GM21619 (cell line): ENCODE results near the gene SLC9C2.
"Not testable (repeated sequence)": the region's sequence is repeated elsewhere in the genome, so short reads cannot be mapped to it uniquely, and the experiment has no call there.

Experiments used
- ATAC-seq: cut with Tn5 transposase; IDR thresholded peaks from one replicate; pipeline ENCODE4 v1.9.1; 2021; ENCODE audit not compliant: unreplicated experiment

The SLC9C2 gene

GRCh38 chr1:173581383-173582079 lies 21.3 kb downstream of the SLC9C2 start:
- ATAC-seq = no peak

GRCh38 chr1:173580658-173581057 lies 22.2 kb downstream of the SLC9C2 start:
- no peak for ATAC-seq

- no peak for ATAC-seq
Observed at GRCh38 chr1:173580071-173580470, 22.8 kb downstream of the SLC9C2 start.

- no peak for ATAC-seq
Observed at GRCh38 chr1:173573596-173573995, 29.3 kb downstream of the SLC9C2 start.

GRCh38 chr1:173572201-173572873 lies 30.5 kb downstream of the SLC9C2 start:
- no peak for ATAC-seq

- peak; percentile 87 for ATAC-seq
Observed at GRCh38 chr1:173570370-173571007, 32.4 kb downstream of the SLC9C2 start.

- ATAC-seq = no peak
Observed at GRCh38 chr1:173568483-173568882, 34.4 kb downstream of the SLC9C2 start.

GRCh38 chr1:173563846-173564245 lies 39.0 kb downstream of the SLC9C2 start:
- ATAC-seq = not testable (repeated sequence)

GRCh38 chr1:173562813-173563212 lies 40.1 kb downstream of the SLC9C2 start:
- ATAC-seq = no peak

- no peak for ATAC-seq
Observed at GRCh38 chr1:173561263-173561662, 41.6 kb downstream of the SLC9C2 start.

- ATAC-seq = no peak
Observed at GRCh38 chr1:173560285-173560880, 42.5 kb downstream of the SLC9C2 start.

- no peak for ATAC-seq
Observed at GRCh38 chr1:173555651-173556305, 47.1 kb downstream of the SLC9C2 start.

GRCh38 chr1:173554541-173555250 lies 48.2 kb downstream of the SLC9C2 start:
- no peak for ATAC-seq

GRCh38 chr1:173554089-173554488 lies 48.8 kb downstream of the SLC9C2 start:
- no peak for ATAC-seq

- no peak for ATAC-seq
Observed at GRCh38 chr1:173553312-173553711, 49.6 kb downstream of the SLC9C2 start.

GRCh38 chr1:173551699-173552098 lies 51.2 kb downstream of the SLC9C2 start:
- no peak for ATAC-seq

- ATAC-seq = no peak
Observed at GRCh38 chr1:173549813-173550212, 53.1 kb downstream of the SLC9C2 start.

GRCh38 chr1:173545688-173546087 lies 57.2 kb downstream of the SLC9C2 start:
- ATAC-seq = no peak

- no peak for ATAC-seq
Observed at GRCh38 chr1:173536223-173536622, 66.6 kb downstream of the SLC9C2 start.

- ATAC-seq = no peak
Observed at GRCh38 chr1:173532237-173532636, 70.6 kb downstream of the SLC9C2 start.
